ENCODE data around the gene ADAM11.

GRCh38 chr17:44828919-44829522, 70.2 kb downstream of the ADAM11 start:
- TF ChIP-seq CTCF (IDR thresholded peaks at IDR 0.05) (no peak), POLR2A (IDR thresholded peaks at IDR 0.05) (no peak)

All from heart left ventricle (tissue), 13 donors.